Activated T-cell treated with anti-CD3 and anti-CD28 coated beads, Interleukin-2, amount 50 U/mL, for 4 hours (primary cell): Measurements from ENCODE around the gene PSMD6. TPM values are rescaled to one million over a fixed set of nuclear protein-coding genes. Genes with fewer than 3 reads are reported as not detected.
A peak's percentile ranks its signal among the peaks of the same experiment; 100 is the strongest.

Source experiments
- ATAC-seq, 2 donors: fragments of 200-7000 bp; cut with Tn5 transposase; one replicate each; pipeline ENCODE4 v1.10.0; 2021
- DNase-seq: peaks from one replicate; pipeline ENCODE4 v3.0.0-alpha.2; 2020
- H3K27me3 Mint-ChIP-seq: one replicate; pipeline ENCODE4 v1.8.0; 2021; ENCODE audit warnings: low read depth, mixed read lengths
- H3K36me3 Mint-ChIP-seq: one replicate; pipeline ENCODE4 v1.8.0; 2022; ENCODE audit warnings: mixed read lengths; ENCODE audit not compliant: insufficient read depth
- H3K4me1 Mint-ChIP-seq: one replicate; pipeline ENCODE4 v1.8.0; 2021; ENCODE audit warnings: low read depth, mixed read lengths
- H3K4me3 Mint-ChIP-seq: one replicate; pipeline ENCODE4 v1.8.0; 2021; ENCODE audit warnings: mild to moderate bottlenecking, moderate library complexity, mixed read lengths
- H3K9me3 Mint-ChIP-seq: one replicate; pipeline ENCODE4 v1.8.0; 2021; ENCODE audit warnings: mixed read lengths
- total RNA-seq, 3 donors: library from RNA; stranded (reverse); gene quantifications; one replicate each; pipeline ENCODE4 v1.2.1, GENCODE V29; 2021

The PSMD6 gene
- 100 to 1,000 TPM; 198 to 222 (median 214) TPM for total RNA-seq

GRCh38 chr3:64023187-64023860, at the start of gene PSMD6:
Gene PSMD6, minus strand, starts transcription at chr3:64023494. Its CDS starts 75 bp downstream, at chr3:64023419.
- ATAC-seq (peak; percentile 95 to 96), DNase-seq (peak; percentile 90)
- Mint-ChIP-seq H3K4me1 (peaks cover 36% of the 10 kb centered on the region), H3K4me3 (peak within 1 kb of the TSS; percentile 92), H3K36me3 (peaks cover 22% of the 10 kb centered on the region), H3K9me3 (no peaks in the 10 kb centered on the region), H3K27me3 (peaks cover 6% of the 10 kb centered on the region)

- no peaks in the 10 kb centered on the region for H3K36me3 Mint-ChIP-seq
- H3K9me3 Mint-ChIP-seq, result no peaks in the 10 kb centered on the region
- H3K4me3 Mint-ChIP-seq, result no peak overlapping the region
- H3K27me3 Mint-ChIP-seq, result peaks cover 33% of the 10 kb centered on the region
- no peaks in the 10 kb centered on the region for H3K4me1 Mint-ChIP-seq
- DNase-seq (no peak), ATAC-seq (no peak)
Measured at GRCh38 chr3:64072126-64072525, 48.8 kb upstream of the PSMD6 start.

GRCh38 chr3:64070704-64071103, 47.4 kb upstream of the PSMD6 start:
- DNase-seq (no peak), ATAC-seq (no peak)
- Mint-ChIP-seq H3K9me3 (no peaks in the 10 kb centered on the region), H3K4me1 (no peaks in the 10 kb centered on the region), H3K27me3 (peaks cover 34% of the 10 kb centered on the region), H3K36me3 (no peaks in the 10 kb centered on the region), H3K4me3 (no peak overlapping the region)

- ATAC-seq, result no peak
- DNase-seq, result no peak
- Mint-ChIP-seq H3K4me1 (no peaks in the 10 kb centered on the region), H3K4me3 (no peak overlapping the region), H3K27me3 (peaks cover 32% of the 10 kb centered on the region), H3K36me3 (no peaks in the 10 kb centered on the region), H3K9me3 (no peaks in the 10 kb centered on the region)
Measured at GRCh38 chr3:64067506-64068346, 44.4 kb upstream of the PSMD6 start.

- H3K36me3 Mint-ChIP-seq, result no peaks in the 10 kb centered on the region
- no peak for DNase-seq
- no peak overlapping the region for H3K4me3 Mint-ChIP-seq
- no peaks in the 10 kb centered on the region for H3K9me3 Mint-ChIP-seq
- ATAC-seq, result no peak
- H3K4me1 Mint-ChIP-seq, result no peaks in the 10 kb centered on the region
- H3K27me3 Mint-ChIP-seq, result peaks cover 18% of the 10 kb centered on the region
Measured at GRCh38 chr3:64064804-64065203, 41.5 kb upstream of the PSMD6 start.

- Mint-ChIP-seq H3K4me1 (no peaks in the 10 kb centered on the region), H3K4me3 (no peak overlapping the region), H3K27me3 (peaks cover 24% of the 10 kb centered on the region), H3K36me3 (no peaks in the 10 kb centered on the region), H3K9me3 (no peaks in the 10 kb centered on the region)
- ATAC-seq (no peak), DNase-seq (no peak)
Measured at GRCh38 chr3:64063983-64064438, 40.7 kb upstream of the PSMD6 start.

GRCh38 chr3:64063207-64063982, 40.1 kb upstream of the PSMD6 start:
- no peak overlapping the region for H3K4me3 Mint-ChIP-seq
- H3K27me3 Mint-ChIP-seq, result peaks cover 25% of the 10 kb centered on the region
- no peak for ATAC-seq
- DNase-seq, result no peak
- no peaks in the 10 kb centered on the region for H3K36me3 Mint-ChIP-seq
- H3K4me1 Mint-ChIP-seq, result no peaks in the 10 kb centered on the region
- no peaks in the 10 kb centered on the region for H3K9me3 Mint-ChIP-seq

- peaks cover 23% of the 10 kb centered on the region for H3K27me3 Mint-ChIP-seq
- no peak overlapping the region for H3K4me3 Mint-ChIP-seq
- no peaks in the 10 kb centered on the region for H3K4me1 Mint-ChIP-seq
- DNase-seq (no peak), ATAC-seq (no peak)
- H3K36me3 Mint-ChIP-seq, result no peaks in the 10 kb centered on the region
- H3K9me3 Mint-ChIP-seq, result no peaks in the 10 kb centered on the region
Measured at GRCh38 chr3:64061628-64062027, 38.3 kb upstream of the PSMD6 start.

- H3K9me3 Mint-ChIP-seq, result no peaks in the 10 kb centered on the region
- H3K27me3 Mint-ChIP-seq, result peaks cover 23% of the 10 kb centered on the region
- H3K36me3 Mint-ChIP-seq, result no peaks in the 10 kb centered on the region
- no peak overlapping the region for H3K4me3 Mint-ChIP-seq
- no peaks in the 10 kb centered on the region for H3K4me1 Mint-ChIP-seq
- no peak for ATAC-seq
- DNase-seq, result no peak
Measured at GRCh38 chr3:64059484-64060175, 36.3 kb upstream of the PSMD6 start.

- Mint-ChIP-seq H3K4me3 (no peak overlapping the region), H3K9me3 (no peaks in the 10 kb centered on the region), H3K27me3 (peaks cover 21% of the 10 kb centered on the region), H3K4me1 (no peaks in the 10 kb centered on the region), H3K36me3 (no peaks in the 10 kb centered on the region)
- ATAC-seq (no peak), DNase-seq (no peak)
Measured at GRCh38 chr3:64058566-64058965, 35.3 kb upstream of the PSMD6 start.

GRCh38 chr3:64057231-64057630, 33.9 kb upstream of the PSMD6 start:
- Mint-ChIP-seq H3K36me3 (no peaks in the 10 kb centered on the region), H3K9me3 (no peaks in the 10 kb centered on the region), H3K4me1 (no peaks in the 10 kb centered on the region), H3K27me3 (peaks cover 18% of the 10 kb centered on the region), H3K4me3 (no peak overlapping the region)
- ATAC-seq (no peak), DNase-seq (no peak)

GRCh38 chr3:64056606-64057180, 33.4 kb upstream of the PSMD6 start:
- Mint-ChIP-seq H3K9me3 (no peaks in the 10 kb centered on the region), H3K4me3 (no peak overlapping the region), H3K27me3 (peaks cover 18% of the 10 kb centered on the region), H3K4me1 (no peaks in the 10 kb centered on the region), H3K36me3 (no peaks in the 10 kb centered on the region)
- no peak for DNase-seq
- no peak for ATAC-seq

GRCh38 chr3:64055076-64055475, 31.8 kb upstream of the PSMD6 start:
- ATAC-seq (no peak), DNase-seq (no peak)

GRCh38 chr3:64054488-64054887, 31.2 kb upstream of the PSMD6 start:
- H3K27me3 Mint-ChIP-seq, result peaks cover 16% of the 10 kb centered on the region
- no peaks in the 10 kb centered on the region for H3K4me1 Mint-ChIP-seq
- no peaks in the 10 kb centered on the region for H3K9me3 Mint-ChIP-seq
- H3K36me3 Mint-ChIP-seq, result no peaks in the 10 kb centered on the region
- ATAC-seq (no peak), DNase-seq (no peak)
- no peak overlapping the region for H3K4me3 Mint-ChIP-seq

More at GRCh38 chr3:64055076-64055475, 31.8 kb upstream of the PSMD6 start:
- Mint-ChIP-seq H3K27me3 (peaks cover 18% of the 10 kb centered on the region), H3K4me1 (no peaks in the 10 kb centered on the region), H3K36me3 (no peaks in the 10 kb centered on the region), H3K9me3 (no peaks in the 10 kb centered on the region), H3K4me3 (no peak overlapping the region)
